Large intestine (tissue), 3 donors: ENCODE measurements around the gene MED8. TPM values are rescaled to one million over a fixed set of nuclear protein-coding genes. Genes with fewer than 3 reads are reported as not detected.
A peak's percentile ranks its signal among the peaks of the same experiment; 100 is the strongest.

Experiments
- DNase-seq, 2 donors: peaks; one replicate each; pipeline versions ENCODE4 v3.0.0 to v3.0.0-alpha.2; 2013
- H3K27ac ChIP-seq: one replicate; pipeline ENCODE4 v1.5.1; 2013; ENCODE audit warnings: low read length
- H3K27me3 ChIP-seq: 2 replicates; pipeline ENCODE4 v1.6.1; 2013; ENCODE audit warnings: low read length; ENCODE audit not compliant: control insufficient read depth, insufficient read depth
- H3K36me3 ChIP-seq: 2 replicates; pipeline ENCODE4 v1.6.1; 2013; ENCODE audit warnings: low read length; ENCODE audit not compliant: control insufficient read depth, insufficient read depth
- H3K4me1 ChIP-seq: one replicate; pipeline ENCODE4 v1.6.1; 2013; ENCODE audit warnings: low read length; ENCODE audit not compliant: control insufficient read depth, insufficient read depth
- H3K4me3 ChIP-seq: one replicate; pipeline ENCODE4 v1.5.1; 2013; ENCODE audit warnings: low read length
- H3K9me3 ChIP-seq: one replicate; pipeline ENCODE4 v1.6.1; 2013; ENCODE audit warnings: mild to moderate bottlenecking, low read depth, low read length, moderate library complexity; ENCODE audit not compliant: control insufficient read depth
- WGBS: methylation state at CpG from one replicate; pipeline ENCODE4 v1.1.5; 2013; ENCODE audit warnings: low lambda C conversion rate; ENCODE audit not compliant: insufficient coverage; 5-methylcytosine and 5-hydroxymethylcytosine counted together
- polyA plus RNA-seq: library from polyadenylated mRNA; unstranded; fragments of 120-200 nt; gene quantifications from one replicate; pipeline ENCODE4 v1.2.1, GENCODE V29; 2013

The MED8 gene
- polyA plus RNA-seq, 1 donor: 36.5 TPM

DNA sequence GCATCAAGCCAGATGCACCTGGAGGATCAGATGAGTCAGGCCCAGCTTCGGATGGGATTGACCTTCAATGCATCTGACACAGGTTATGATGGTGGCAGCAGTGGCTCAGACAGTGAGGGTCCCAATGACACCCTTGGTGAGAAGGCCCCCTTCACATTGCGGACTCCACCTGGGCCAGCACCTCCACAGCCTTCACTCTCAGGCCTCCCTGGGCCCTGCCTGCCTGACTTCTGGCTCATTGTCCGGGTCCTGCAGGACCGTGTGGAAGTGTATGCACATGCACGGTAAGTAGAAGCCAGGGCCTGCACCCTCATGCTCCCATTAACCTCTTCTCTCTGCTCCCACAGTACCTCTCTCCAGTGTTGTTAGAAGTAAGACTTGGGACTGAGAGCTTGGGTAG lies 43.3 kb upstream of the MED8 start:
- DNase-seq: no peak
- Histone ChIP-seq H3K4me1 (no peaks in the 10 kb centered on the region), H3K9me3 (no peaks in the 10 kb centered on the region), H3K4me3 (no peak overlapping the region), H3K27me3 (no peaks in the 10 kb centered on the region), H3K36me3 (peaks cover 92% of the 10 kb centered on the region), H3K27ac (no peak overlapping the region)
- WGBS: no CpG with 5 or more reads among the region's 5 CpGs

DNA sequence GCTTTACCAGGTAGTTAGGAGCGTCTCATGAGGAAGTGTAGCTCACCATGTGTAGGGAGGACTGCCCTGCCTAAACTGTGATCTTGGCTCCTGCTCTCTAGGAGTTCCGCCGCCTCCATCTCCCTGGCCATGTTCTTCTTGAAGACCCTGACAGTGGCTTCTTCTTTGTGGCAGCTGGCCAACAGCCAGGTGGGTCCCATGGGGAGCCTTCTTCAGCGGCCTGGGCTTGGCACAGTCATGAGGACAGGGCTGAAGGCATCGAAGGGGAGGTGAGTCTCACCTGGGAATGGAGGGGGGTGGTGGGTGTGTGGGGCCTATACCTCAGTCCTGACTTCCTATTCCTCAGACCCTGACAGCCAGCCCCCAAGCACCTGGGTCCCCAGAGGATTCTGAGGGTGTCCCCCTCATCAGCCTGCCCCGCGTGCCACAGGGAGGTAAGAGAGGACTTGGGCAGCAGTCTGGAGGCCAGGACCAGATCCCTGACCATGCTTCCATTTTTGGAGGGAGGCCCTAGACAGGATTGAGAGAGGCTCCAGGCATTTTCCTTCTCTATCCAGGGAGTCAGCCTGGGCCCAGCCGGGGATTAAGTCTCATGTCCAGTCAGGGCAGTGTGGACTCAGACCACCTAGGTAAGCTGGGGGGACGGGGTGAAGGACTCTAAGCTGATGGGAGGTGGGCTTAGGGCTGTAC lies 42.7 kb upstream of the MED8 start:
- WGBS: no CpG with 5 or more reads among the region's 9 CpGs
- Histone ChIP-seq H3K27me3 (no peaks in the 10 kb centered on the region), H3K4me1 (no peaks in the 10 kb centered on the region), H3K4me3 (no peak overlapping the region), H3K36me3 (peaks cover 92% of the 10 kb centered on the region), H3K27ac (no peak overlapping the region), H3K9me3 (no peaks in the 10 kb centered on the region)
- no peak for DNase-seq

GRCh38 chr1:43431676-43432075 lies 42.1 kb upstream of the MED8 start:
- no CpG with 5 or more reads among the region's 9 CpGs for WGBS
- Histone ChIP-seq H3K27ac (no peak overlapping the region), H3K9me3 (no peaks in the 10 kb centered on the region), H3K4me1 (no peaks in the 10 kb centered on the region), H3K27me3 (no peaks in the 10 kb centered on the region), H3K4me3 (no peak overlapping the region), H3K36me3 (peaks cover 92% of the 10 kb centered on the region)
- no peak for DNase-seq

GRCh38 chr1:43430831-43431230 lies 41.2 kb upstream of the MED8 start:
- H3K36me3 ChIP-seq: peaks cover 95% of the 10 kb centered on the region
- H3K27me3 ChIP-seq: no peaks in the 10 kb centered on the region
- WGBS: no CpG with 5 or more reads among the region's 5 CpGs
- DNase-seq: no peak
- H3K27ac ChIP-seq: no peak overlapping the region
- H3K4me1 ChIP-seq: no peaks in the 10 kb centered on the region
- no peak overlapping the region for H3K4me3 ChIP-seq
- no peaks in the 10 kb centered on the region for H3K9me3 ChIP-seq

- Histone ChIP-seq H3K27me3 (no peaks in the 10 kb centered on the region), H3K36me3 (peaks cover 100% of the 10 kb centered on the region), H3K27ac (no peak overlapping the region), H3K4me3 (no peak overlapping the region), H3K4me1 (no peaks in the 10 kb centered on the region), H3K9me3 (peaks cover 9% of the 10 kb centered on the region)
- DNase-seq: no peak
- no CpG with 5 or more reads among the region's 9 CpGs for WGBS
Observed at GRCh38 chr1:43427941-43428340, 38.3 kb upstream of the MED8 start.

DNA sequence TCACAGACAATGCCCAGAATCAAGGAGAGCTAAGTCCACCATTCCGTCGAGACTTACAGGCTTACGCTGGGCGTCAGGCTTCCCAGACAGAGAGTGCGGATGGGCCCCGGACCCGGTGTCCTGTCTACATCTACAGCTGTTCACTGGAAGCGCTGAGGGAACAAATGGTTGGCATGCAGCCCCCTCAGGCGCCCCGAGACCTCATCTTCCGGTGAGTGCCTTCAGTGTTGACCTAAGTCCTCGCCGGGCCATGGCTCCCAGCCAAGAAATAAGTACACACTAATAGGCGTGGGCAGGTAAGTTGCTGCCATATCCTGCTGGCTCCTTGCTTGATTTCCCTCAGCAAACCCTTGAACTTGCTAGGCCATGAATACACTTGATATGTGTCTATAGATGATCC lies 37.9 kb upstream of the MED8 start:
- H3K27me3 ChIP-seq: no peaks in the 10 kb centered on the region
- H3K27ac ChIP-seq: no peak overlapping the region
- WGBS: no CpG with 5 or more reads among the region's 14 CpGs
- peaks cover 100% of the 10 kb centered on the region for H3K36me3 ChIP-seq
- DNase-seq: no peak
- peaks cover 10% of the 10 kb centered on the region for H3K9me3 ChIP-seq
- no peaks in the 10 kb centered on the region for H3K4me1 ChIP-seq
- H3K4me3 ChIP-seq: no peak overlapping the region

- Histone ChIP-seq H3K27ac (no peak overlapping the region), H3K36me3 (peaks cover 99% of the 10 kb centered on the region), H3K9me3 (peaks cover 10% of the 10 kb centered on the region), H3K4me3 (no peak overlapping the region), H3K27me3 (no peaks in the 10 kb centered on the region), H3K4me1 (no peaks in the 10 kb centered on the region)
- no peak for DNase-seq
- WGBS: no CpG with 5 or more reads among the region's 11 CpGs
Observed at GRCh38 chr1:43426221-43426620, 36.6 kb upstream of the MED8 start.

DNA sequence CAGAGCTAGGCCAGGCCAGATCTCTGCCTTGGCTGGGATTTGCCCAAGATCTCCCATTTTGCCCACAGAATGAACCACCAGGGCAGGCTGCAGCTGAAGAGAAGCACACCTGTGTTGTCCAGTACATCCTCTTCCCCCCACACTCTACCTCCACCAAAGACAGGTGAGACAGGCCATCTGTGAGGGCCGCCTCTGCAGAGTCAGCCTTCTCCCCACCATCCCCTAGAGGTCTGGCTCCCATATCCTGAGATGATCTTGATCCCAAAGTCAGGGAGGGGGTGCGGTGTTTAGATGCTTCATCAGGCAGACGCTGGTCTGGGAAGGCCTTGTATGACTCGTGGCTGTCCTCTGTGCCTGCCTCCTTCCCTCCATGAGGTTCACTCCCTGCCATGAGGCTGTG lies 35.4 kb upstream of the MED8 start:
- no peak overlapping the region for H3K27ac ChIP-seq
- H3K9me3 ChIP-seq: peaks cover 10% of the 10 kb centered on the region
- DNase-seq: no peak
- H3K4me1 ChIP-seq: no peaks in the 10 kb centered on the region
- no peaks in the 10 kb centered on the region for H3K27me3 ChIP-seq
- WGBS: no CpG with 5 or more reads among the region's 4 CpGs
- H3K4me3 ChIP-seq: no peak overlapping the region
- peaks cover 99% of the 10 kb centered on the region for H3K36me3 ChIP-seq

DNA sequence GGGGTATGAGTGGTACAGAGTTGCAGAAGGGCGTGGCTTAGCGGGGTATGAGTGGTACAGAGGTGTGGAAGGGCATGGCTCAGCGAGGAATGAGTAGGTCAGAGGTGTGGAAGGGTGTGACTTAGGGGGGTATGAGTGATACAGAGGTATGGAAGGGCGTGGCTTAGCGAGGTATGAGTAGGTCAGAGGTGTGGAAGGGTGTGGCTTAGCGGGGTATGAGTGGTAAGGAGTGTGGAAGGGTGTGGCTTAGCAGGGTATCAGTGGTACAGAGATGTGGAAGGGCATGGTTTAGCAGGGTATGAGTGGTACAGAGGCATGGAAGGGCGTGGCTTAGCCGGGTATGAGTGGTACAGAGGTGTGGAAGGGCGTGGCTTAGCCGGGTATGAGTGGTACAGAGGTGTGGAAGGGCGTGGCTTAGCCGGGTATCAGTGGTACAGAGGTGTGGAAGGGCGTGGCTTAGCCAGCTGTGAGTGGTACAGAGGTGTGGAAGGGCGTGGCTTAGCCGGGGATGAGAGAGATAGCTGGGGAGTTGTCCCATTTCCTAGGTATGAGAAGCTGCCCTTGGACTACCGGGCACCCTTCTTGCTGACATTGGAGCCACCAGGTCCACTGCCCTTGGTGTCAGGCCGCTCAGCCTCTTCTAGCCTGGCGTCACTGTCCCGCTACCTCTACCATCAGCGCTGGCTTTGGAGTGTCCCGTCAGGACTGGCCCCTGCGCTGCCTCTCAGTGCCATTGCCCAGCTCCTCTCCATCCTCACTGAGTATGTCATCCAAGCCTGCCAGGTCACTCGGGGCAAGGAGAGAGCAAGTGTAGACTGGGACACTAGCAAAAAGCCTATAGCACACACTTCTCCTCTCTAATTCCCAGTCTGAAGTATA lies 34.3 kb upstream of the MED8 start:
- DNase-seq: peak in 1 of 2 donors; percentile 32
- Histone ChIP-seq H3K27ac (no peak overlapping the region), H3K4me1 (no peaks in the 10 kb centered on the region), H3K36me3 (peaks cover 99% of the 10 kb centered on the region), H3K4me3 (no peak overlapping the region), H3K27me3 (no peaks in the 10 kb centered on the region), H3K9me3 (peaks cover 10% of the 10 kb centered on the region)
- WGBS: 94% methylated on average over 5 of the region's 23 CpGs

DNA sequence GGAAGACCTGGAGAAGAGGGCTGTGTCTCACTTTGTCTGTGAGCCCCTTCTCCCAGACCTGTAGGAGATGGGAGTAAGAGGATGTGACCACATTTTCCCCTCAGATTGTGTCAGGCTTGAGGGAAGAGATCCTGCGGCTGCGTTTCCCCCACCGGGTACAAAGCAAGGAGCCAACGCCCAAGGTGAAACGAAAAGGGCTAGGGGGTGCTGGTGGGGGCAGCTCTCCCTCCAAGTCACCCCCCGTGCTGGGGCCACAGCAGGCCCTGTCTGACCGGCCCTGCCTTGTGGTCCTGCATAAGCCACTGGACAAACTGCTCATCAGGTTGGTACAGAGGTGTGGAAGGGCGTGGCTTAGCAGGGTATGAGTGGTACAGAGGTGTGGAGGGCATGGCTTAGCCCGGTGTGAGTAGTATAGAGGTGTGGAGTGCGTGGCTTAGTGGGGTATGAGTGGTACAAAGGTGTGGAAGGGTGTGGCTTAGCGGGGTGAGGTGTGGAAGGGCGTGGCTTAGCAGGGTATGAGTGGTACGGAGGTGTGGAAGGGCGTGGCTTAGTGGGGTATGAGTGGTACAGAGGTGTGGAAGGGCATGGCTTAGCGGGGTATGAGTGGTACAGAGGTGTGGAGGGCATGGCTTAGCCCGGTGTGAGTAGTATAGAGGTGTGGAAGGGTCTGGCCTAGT lies 33.5 kb upstream of the MED8 start:
- Histone ChIP-seq H3K4me1 (no peaks in the 10 kb centered on the region), H3K27ac (no peak overlapping the region)
- 89% methylated on average over 6 of the region's 16 CpGs for WGBS

More for the DNA sequence above, 33.5 kb upstream of the MED8 start:
- H3K36me3 ChIP-seq: peaks cover 99% of the 10 kb centered on the region
- H3K4me3 ChIP-seq: no peak overlapping the region
- DNase-seq: no peak
- H3K9me3 ChIP-seq: peaks cover 10% of the 10 kb centered on the region
- no peaks in the 10 kb centered on the region for H3K27me3 ChIP-seq
